Omental fat pad (tissue), 4 donors: ENCODE data around the gene FARP2. TPM values are rescaled to one million over a fixed set of nuclear protein-coding genes. Genes with fewer than 3 reads are reported as not detected.

Source experiments
- ATAC-seq: fragments of 150-250 bp; one replicate; pipeline ENCODE4 v1.9.1; 2016; ENCODE audit warnings: mild to moderate bottlenecking, moderate library complexity; ENCODE audit not compliant: low FRiP score
- DNase-seq: peaks from one replicate; pipeline ENCODE4 v3.0.0-alpha.2; 2019; ENCODE audit warnings: low spot score
- total RNA-seq, 4 donors: library from RNA; depleted of rRNA; stranded (reverse); fragments of >200 nt; gene quantifications; one replicate each; pipeline ENCODE4 v1.1.0, GENCODE V29; 2016
- TF ChIP-seq, protein P1 (sequence below), 3 donors: fragments of 450-650 bp; IDR thresholded peaks; one replicate each; pipeline ENCODE4 v1.5.1; 2016 to 2017; ENCODE audit warnings: antibody characterized with exemption in 3 of 3, mild to moderate bottlenecking in 3 of 3, moderate library complexity in 2 of 3

FARP2 gene, protein sequence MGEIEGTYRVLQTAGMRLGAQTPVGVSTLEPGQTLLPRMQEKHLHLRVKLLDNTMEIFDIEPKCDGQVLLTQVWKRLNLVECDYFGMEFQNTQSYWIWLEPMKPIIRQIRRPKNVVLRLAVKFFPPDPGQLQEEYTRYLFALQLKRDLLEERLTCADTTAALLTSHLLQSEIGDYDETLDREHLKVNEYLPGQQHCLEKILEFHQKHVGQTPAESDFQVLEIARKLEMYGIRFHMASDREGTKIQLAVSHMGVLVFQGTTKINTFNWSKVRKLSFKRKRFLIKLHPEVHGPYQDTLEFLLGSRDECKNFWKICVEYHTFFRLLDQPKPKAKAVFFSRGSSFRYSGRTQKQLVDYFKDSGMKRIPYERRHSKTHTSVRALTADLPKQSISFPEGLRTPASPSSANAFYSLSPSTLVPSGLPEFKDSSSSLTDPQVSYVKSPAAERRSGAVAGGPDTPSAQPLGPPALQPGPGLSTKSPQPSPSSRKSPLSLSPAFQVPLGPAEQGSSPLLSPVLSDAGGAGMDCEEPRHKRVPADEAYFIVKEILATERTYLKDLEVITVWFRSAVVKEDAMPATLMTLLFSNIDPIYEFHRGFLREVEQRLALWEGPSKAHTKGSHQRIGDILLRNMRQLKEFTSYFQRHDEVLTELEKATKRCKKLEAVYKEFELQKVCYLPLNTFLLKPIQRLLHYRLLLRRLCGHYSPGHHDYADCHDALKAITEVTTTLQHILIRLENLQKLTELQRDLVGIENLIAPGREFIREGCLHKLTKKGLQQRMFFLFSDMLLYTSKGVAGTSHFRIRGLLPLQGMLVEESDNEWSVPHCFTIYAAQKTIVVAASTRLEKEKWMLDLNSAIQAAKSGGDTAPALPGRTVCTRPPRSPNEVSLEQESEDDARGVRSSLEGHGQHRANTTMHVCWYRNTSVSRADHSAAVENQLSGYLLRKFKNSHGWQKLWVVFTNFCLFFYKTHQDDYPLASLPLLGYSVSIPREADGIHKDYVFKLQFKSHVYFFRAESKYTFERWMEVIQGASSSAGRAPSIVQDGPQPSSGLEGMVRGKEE
- 10 to 100 TPM; 27.6 to 65.8 (median 34.1) TPM for total RNA-seq

DNA sequence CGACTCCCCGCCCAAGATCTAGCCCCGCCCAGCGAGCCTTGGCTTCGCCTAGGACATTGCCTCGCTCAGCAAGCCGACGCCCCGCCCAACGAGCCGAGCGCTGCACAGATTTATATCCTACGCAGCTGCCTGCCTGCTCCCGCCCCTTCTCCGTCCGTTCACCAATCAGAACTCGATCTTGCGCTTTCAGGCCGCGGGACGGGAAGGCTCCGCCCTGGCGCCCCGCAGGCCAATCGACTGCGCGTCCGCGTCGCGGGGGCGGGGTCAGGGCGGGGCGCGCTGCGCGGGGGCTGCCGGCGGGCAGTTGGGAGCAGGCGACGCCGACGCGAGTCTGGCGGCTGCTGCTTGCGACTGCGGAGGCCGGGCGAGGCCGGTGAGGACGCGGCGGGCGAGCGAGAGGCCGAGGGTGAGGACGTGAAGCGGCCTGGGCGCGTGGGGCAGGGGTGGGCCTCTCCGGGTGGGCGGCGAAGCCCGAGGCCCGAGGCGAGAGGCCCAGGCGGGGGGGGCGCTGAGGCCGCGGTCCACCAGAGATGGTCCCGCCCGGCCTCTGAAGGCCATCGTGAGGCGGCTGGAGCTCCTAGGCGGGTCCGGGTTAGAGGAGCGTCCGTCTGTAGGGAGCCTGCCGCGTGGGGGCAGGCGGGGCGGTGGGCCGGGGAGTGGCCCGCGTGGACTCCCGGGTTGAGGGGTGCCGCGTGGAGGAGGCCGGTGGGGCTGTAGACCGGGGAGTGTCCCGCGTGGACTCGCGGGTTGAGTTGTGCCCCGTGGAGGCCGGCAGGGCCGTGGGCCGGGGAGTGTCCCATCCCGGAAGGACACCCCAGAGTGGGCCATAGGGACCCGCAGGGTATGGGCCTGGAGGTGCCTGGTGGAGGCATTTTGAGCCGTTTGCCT lies at the start of gene FARP2:
TSS of gene FARP2 (plus strand) at position 303 of the 888 bp plus-strand sequence. CDS start 16,823 bp downstream, outside the sequence.
- peak; percentile 96 for ATAC-seq
- TF ChIP-seq, protein P1, sequence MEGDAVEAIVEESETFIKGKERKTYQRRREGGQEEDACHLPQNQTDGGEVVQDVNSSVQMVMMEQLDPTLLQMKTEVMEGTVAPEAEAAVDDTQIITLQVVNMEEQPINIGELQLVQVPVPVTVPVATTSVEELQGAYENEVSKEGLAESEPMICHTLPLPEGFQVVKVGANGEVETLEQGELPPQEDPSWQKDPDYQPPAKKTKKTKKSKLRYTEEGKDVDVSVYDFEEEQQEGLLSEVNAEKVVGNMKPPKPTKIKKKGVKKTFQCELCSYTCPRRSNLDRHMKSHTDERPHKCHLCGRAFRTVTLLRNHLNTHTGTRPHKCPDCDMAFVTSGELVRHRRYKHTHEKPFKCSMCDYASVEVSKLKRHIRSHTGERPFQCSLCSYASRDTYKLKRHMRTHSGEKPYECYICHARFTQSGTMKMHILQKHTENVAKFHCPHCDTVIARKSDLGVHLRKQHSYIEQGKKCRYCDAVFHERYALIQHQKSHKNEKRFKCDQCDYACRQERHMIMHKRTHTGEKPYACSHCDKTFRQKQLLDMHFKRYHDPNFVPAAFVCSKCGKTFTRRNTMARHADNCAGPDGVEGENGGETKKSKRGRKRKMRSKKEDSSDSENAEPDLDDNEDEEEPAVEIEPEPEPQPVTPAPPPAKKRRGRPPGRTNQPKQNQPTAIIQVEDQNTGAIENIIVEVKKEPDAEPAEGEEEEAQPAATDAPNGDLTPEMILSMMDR (IDR thresholded peaks at IDR 0.05) = no peak

DNA sequence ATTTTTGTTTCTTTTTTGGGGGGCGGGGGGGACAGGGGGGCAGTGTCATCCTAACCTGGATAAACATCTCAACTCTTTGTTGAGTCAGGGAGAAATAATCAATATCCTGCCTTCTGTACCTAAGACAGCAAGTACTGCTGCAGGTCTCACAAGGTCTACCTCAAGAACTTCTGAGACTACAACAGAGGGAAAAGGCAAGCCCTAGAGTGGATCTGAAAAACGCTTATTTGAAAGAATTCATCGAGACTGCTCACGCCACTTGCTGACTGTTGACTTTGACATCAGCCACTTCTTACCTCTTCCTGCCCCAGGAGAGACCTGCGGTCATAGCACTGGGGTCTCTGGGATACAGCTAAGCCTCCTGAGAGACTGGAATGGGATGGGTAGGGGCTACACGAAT lies 49.0 kb upstream of the FARP2 start:
- ATAC-seq = no peak
- TF ChIP-seq, protein P1 (IDR thresholded peaks at IDR 0.05) = no peak
- no peak for DNase-seq

More for the DNA sequence above, at the start of gene FARP2:
- DNase-seq = peak; percentile 90

DNA sequence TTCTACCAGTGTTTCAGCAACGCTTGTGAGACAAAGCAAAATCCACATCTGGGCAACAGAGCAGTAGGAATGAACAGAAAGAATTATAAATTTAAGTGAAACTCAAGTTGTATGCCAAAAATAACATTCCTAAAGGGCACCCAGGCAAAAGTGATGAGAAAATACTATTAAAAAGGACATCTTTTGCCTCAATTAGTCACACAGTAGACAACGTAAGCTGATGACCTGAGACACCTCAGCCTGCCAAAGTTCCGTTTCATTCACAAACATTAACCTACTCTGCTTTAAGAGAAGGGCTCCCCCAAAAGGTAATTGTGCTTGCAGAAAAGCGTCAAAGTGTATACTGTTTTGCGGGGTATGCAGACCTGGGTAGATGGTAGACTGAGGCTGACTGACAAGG lies 47.8 kb upstream of the FARP2 start:
- TF ChIP-seq, protein P1 (IDR thresholded peaks at IDR 0.05) = no peak
- DNase-seq = no peak
- ATAC-seq = no peak

DNA sequence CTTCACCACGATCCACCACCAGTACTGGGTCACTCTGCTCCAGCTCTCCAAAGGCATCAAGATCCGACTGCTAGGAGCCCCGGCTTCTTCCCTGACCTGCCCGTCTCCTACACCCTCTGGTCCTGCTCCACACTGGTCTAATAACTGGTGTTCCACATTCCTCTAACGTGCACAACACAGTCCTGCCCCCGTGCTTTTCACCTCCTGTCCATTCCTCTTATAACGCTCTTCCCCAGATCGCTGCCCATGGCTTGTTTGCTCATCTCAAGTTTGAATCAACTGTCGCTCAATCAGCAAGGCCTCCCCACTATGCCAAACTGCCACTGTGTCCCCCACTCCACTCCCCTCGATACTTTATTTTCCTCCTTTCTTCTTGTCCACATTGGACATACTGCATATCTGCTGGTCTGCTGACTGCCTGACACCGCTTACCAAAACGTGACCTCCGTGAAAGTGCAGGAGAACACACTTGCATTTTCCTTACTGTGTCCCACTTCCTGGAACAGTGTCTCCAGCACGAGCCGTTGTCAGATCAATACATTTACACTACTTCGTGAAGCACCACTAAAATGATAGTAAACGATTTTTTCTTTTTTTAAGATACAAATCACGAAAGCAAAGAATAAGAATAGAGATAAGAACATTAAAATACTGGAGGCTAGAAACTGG lies 47.1 kb upstream of the FARP2 start:
- ATAC-seq (no peak), DNase-seq (no peak)
- TF ChIP-seq, protein P1 (IDR thresholded peaks at IDR 0.05) = no peak

DNA sequence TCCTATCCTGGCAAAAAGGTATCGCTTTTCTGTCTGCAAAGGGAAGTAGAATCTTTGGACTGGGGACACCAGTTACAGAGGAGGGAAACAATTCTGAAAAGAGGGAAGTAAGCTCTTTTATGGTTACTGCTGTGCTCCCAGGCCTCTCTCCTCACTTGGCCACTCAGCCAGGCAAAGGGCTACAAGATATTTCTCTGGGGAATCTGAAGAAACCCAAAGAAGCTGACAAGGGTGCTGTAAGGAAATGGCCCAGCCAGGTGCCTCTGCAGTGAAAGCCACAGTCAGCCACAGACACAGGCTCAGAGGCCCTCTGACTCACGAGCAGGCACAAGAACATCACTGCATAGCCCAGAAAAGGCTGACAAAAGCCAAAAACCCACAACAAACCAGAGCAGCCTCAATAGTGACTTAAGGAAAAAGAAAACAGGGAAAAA lies 46.4 kb upstream of the FARP2 start:
- no peak for DNase-seq
- ATAC-seq = no peak
- TF ChIP-seq, protein P1 (IDR thresholded peaks at IDR 0.05) = no peak
